CD14-positive monocyte (primary cell): ENCODE results near the gene PINK1. TPM values are rescaled to one million over a fixed set of nuclear protein-coding genes. Genes with fewer than 3 reads are reported as not detected.

Source experiments
- DNase-seq, 3 donors: peaks; one replicate each; pipeline ENCODE4 v3.0.0-alpha.2; 2011 to 2022
- H2AFZ ChIP-seq: 2 replicates; pipeline ENCODE4 v1.6.0; 2012; ENCODE audit warnings: mild to moderate bottlenecking, low read depth, low read length, inconsistent platforms; ENCODE audit not compliant: insufficient read depth, poor library complexity, severe bottlenecking
- H3K27ac ChIP-seq, 2 donors: 1 replicate in 1 of 2; 2 replicates in 1 of 2; pipeline ENCODE4 v1.5.1; 2012 to 2013; ENCODE audit warnings: low read length in 2 of 2, control low read depth in 1 of 2, inconsistent platforms in 1 of 2, low read depth in 1 of 2, mild to moderate bottlenecking in 1 of 2
- H3K27me3 ChIP-seq, 2 donors: one replicate each; pipeline versions ENCODE4 v1.6.0 to v1.6.1; 2011 to 2013; ENCODE audit warnings: low read length in 2 of 2; ENCODE audit not compliant: control insufficient read depth in 2 of 2, insufficient read depth in 2 of 2
- H3K36me3 ChIP-seq, 2 donors: replicated peaks in 1 of 2; 1 replicate in 1 of 2; 2 replicates in 1 of 2; pipeline versions ENCODE4 v1.5.1 to v1.6.1; 2012 to 2013; ENCODE audit warnings: low read length in 2 of 2, control low read depth in 1 of 2, inconsistent platforms in 1 of 2, mild to moderate bottlenecking in 1 of 2; ENCODE audit not compliant: insufficient read depth in 2 of 2, control insufficient read depth in 1 of 2
- H3K4me1 ChIP-seq, 2 donors: 1 replicate in 1 of 2; 2 replicates in 1 of 2; pipeline versions ENCODE4 v1.5.1 to v1.6.1; 2012 to 2013; ENCODE audit warnings: low read length in 2 of 2, control low read depth in 1 of 2, inconsistent platforms in 1 of 2, mild to moderate bottlenecking in 1 of 2, moderate library complexity in 1 of 2; ENCODE audit not compliant: insufficient read depth in 2 of 2, control insufficient read depth in 1 of 2
- H3K4me2 ChIP-seq: replicated peaks from 2 replicates; pipeline ENCODE3; 2012; ENCODE audit warnings: low read length, moderate library complexity, mild to moderate bottlenecking; ENCODE audit not compliant: poor library complexity, severe bottlenecking; ENCODE audit errors: extremely low read depth
- H3K4me3 ChIP-seq, 3 experiments: fragments of 200-600 bp in 1 of 3; sonication (generic) in 1 of 3; replicated peaks in 1 of 3; 1 replicate in 2 of 3; 2 replicates in 1 of 3; pipeline ENCODE4 v1.5.1; 2011 to 2013; ENCODE audit warnings: low read length in 3 of 3, mild to moderate bottlenecking in 3 of 3, control low read depth in 2 of 3, low read depth in 2 of 3, inconsistent platforms in 1 of 3, moderate library complexity in 1 of 3
- H3K79me2 ChIP-seq: 2 replicates; pipeline ENCODE4 v1.6.0; 2012; ENCODE audit warnings: mild to moderate bottlenecking, control low read depth, inconsistent platforms, low read length, moderate library complexity; ENCODE audit not compliant: insufficient read depth
- H3K9ac ChIP-seq: 2 replicates; pipeline ENCODE4 v1.6.0; 2017; ENCODE audit warnings: low read length, mild to moderate bottlenecking; ENCODE audit not compliant: insufficient read depth, poor library complexity, severe bottlenecking
- H3K9me3 ChIP-seq, 2 donors: replicated peaks in 1 of 2; 1 replicate in 1 of 2; 2 replicates in 1 of 2; pipeline versions ENCODE4 v1.5.1 to v1.6.1; 2012 to 2013; ENCODE audit warnings: low read length in 2 of 2, control low read depth in 1 of 2; ENCODE audit not compliant: control insufficient read depth in 1 of 2, insufficient read depth in 1 of 2
- H4K20me1 ChIP-seq: 2 replicates; pipeline ENCODE4 v1.6.0; 2012; ENCODE audit warnings: mild to moderate bottlenecking, low read length, control low read depth, moderate library complexity; ENCODE audit not compliant: insufficient read depth
- H3K27ac Mint-ChIP-seq, 7 donors: one replicate each; pipeline ENCODE4 v1.8.0; 2020; ENCODE audit warnings: mild to moderate bottlenecking in 7 of 7, mixed read lengths in 7 of 7, moderate library complexity in 6 of 7, inconsistent platforms in 2 of 7
- H3K27me3 Mint-ChIP-seq, 3 donors: one replicate each; pipeline ENCODE4 v1.8.0; 2021 to 2022; ENCODE audit warnings: low read depth in 3 of 3, mild to moderate bottlenecking in 3 of 3, mixed read lengths in 3 of 3, moderate library complexity in 3 of 3, inconsistent platforms in 1 of 3
- H3K36me3 Mint-ChIP-seq, 2 donors: one replicate each; pipeline ENCODE4 v1.8.0; 2020; ENCODE audit warnings: mixed read lengths in 2 of 2, inconsistent platforms in 1 of 2, mild to moderate bottlenecking in 1 of 2
- H3K4me1 Mint-ChIP-seq: one replicate; pipeline ENCODE4 v1.8.0; 2020; ENCODE audit warnings: mild to moderate bottlenecking, mixed read lengths
- H3K4me3 Mint-ChIP-seq, 2 donors: one replicate each; pipeline ENCODE4 v1.8.0; 2020; ENCODE audit warnings: mild to moderate bottlenecking in 2 of 2, mixed read lengths in 2 of 2, moderate library complexity in 1 of 2
- H3K9me3 Mint-ChIP-seq, 7 donors: one replicate each; pipeline ENCODE4 v1.8.0; 2020 to 2022; ENCODE audit warnings: mixed read lengths in 7 of 7, mild to moderate bottlenecking in 6 of 7, moderate library complexity in 6 of 7, inconsistent platforms in 2 of 7
- CTCF ChIP-seq: fragments of 200-600 bp; IDR thresholded peaks from one replicate; pipeline ENCODE4 v1.8.0; 2022; ENCODE audit warnings: antibody characterized with exemption, mild to moderate bottlenecking
- WGBS: methylation state at CpG from one replicate; pipeline ENCODE4 v1.1.5; 2013; ENCODE audit warnings: missing lambda C conversion rate; ENCODE audit not compliant: insufficient coverage; 5-methylcytosine and 5-hydroxymethylcytosine counted together
- intact Hi-C, 2 donors: fragments of 100-400 bp; cut with micrococcal nuclease; formaldehyde crosslinking; loops; one replicate each; pipeline versions ENCODE4 v1.15.0 to v1.15.1; 2023
- polyA plus RNA-seq, 3 donors: library from polyadenylated mRNA; depleted of rRNA in 1 of 3; unstranded in 2 of 3; stranded (reverse) in 1 of 3; fragments of 300-500 nt in 2 of 3; fragments of >200 nt in 1 of 3; fragmentation: Illumina TruSeq in 2 of 3; gene quantifications; 1 replicate in 2 of 3; 2 replicates in 1 of 3; pipeline ENCODE4 v1.2.3, GENCODE V29; 2012 to 2021

Gene PINK1
- polyA plus RNA-seq, 3 donors: 21.6 to 32.7 (median 24.0) TPM

- H3K27me3 ChIP-seq: no peaks in the 10 kb centered on the region
- peaks cover 52 to 70% of the 10 kb centered on the region in 2 donors for H3K4me1 ChIP-seq
- H3K36me3 Mint-ChIP-seq: peaks cover 34 to 44% of the 10 kb centered on the region in 2 donors
Observed at GRCh38 chr1:20590306-20590777, 42.9 kb upstream of the PINK1 start.

DNA sequence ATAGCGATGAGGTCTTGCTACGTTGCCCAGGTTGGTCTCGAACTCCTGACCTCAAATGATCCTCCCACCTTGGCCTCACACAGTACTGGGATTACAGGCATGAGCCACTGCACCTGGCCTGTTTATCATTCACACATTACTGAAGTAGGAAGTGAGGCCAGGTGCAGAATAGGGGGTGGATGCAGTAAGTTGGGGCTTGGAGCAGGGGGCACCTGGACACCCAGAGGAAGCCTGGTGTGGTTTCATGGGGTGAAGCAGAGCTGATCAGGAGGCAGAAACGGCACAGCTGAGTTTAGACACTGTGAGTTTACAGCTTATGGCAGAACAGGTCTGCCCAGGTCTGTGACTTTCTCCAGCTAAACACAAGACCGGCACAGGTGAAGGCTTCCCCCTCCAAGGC lies 39.5 kb upstream of the PINK1 start:
- DNase-seq: no peak
- intact Hi-C loops: no loop called here
- Mint-ChIP-seq H3K9me3 (peaks cover 0 to under 1% (median 0%) of the 10 kb centered on the region in 7 donors), H3K36me3 (peaks cover 40 to 59% of the 10 kb centered on the region in 2 donors), H3K27me3 (peaks cover 0 to 2% (median 1%) of the 10 kb centered on the region in 3 donors), H3K27ac (peak overlapping the region in 4 of 7 donors; percentile 25 to 62 (median 39)), H3K4me3 (peak overlapping the region in 1 of 2 donors; percentile 41), H3K4me1 (peaks cover 90% of the 10 kb centered on the region)
- no peak overlapping the region for H3K9ac ChIP-seq
- peak overlapping the region in 1 of 2 donors; percentile 28 for H3K27ac ChIP-seq
- no peak overlapping the region for H2AFZ ChIP-seq
- peaks cover 88% of the 10 kb centered on the region for H3K79me2 ChIP-seq
- 64% methylated on average over 2 of the region's 5 CpGs for WGBS
- no peak overlapping the region for H3K4me2 ChIP-seq
- H3K4me1 ChIP-seq: peaks cover 75 to 89% of the 10 kb centered on the region in 2 donors
- H3K27me3 ChIP-seq: no peaks in the 10 kb centered on the region
- H3K9me3 ChIP-seq: no peaks in the 10 kb centered on the region
- H3K4me3 ChIP-seq: no peak overlapping the region
- H3K36me3 ChIP-seq: peaks cover 28 to 45% of the 10 kb centered on the region in 2 donors
- TF ChIP-seq CTCF: no peak
- peaks cover 46% of the 10 kb centered on the region for H4K20me1 ChIP-seq

More at GRCh38 chr1:20590306-20590777, 42.9 kb upstream of the PINK1 start:
- Histone ChIP-seq H3K27ac (peak overlapping the region; percentile 93 to 98), H3K4me3 (peak overlapping the region; percentile 60 to 84 (median 79)), H3K9ac (peak overlapping the region; percentile 79), H3K9me3 (no peaks in the 10 kb centered on the region), H4K20me1 (peaks cover 39% of the 10 kb centered on the region), H3K36me3 (peaks cover 28 to 43% of the 10 kb centered on the region in 2 donors), H3K79me2 (peaks cover 66% of the 10 kb centered on the region), H3K4me2 (peak overlapping the region; percentile 75), H2AFZ (peak overlapping the region; percentile 58)
- peak; percentile 87 to 91 (median 88) for DNase-seq
- 2% methylated on average over 6 of the region's 7 CpGs for WGBS
- Mint-ChIP-seq H3K27ac (peak overlapping the region; percentile 95 to 99 (median 97)), H3K4me1 (peaks cover 78% of the 10 kb centered on the region), H3K27me3 (peaks cover 0 to 4% (median 1%) of the 10 kb centered on the region in 3 donors), H3K4me3 (peak overlapping the region; percentile 91), H3K9me3 (peaks cover 0 to 3% (median 0%) of the 10 kb centered on the region in 7 donors)
- TF ChIP-seq CTCF: no peak
- intact Hi-C loops: no loop called here
